MM.1S (cell line): Measurements from ENCODE around the gene CD300E.

Experiments
- DNase-seq: peaks from one replicate; pipeline ENCODE4 v3.0.0-alpha.2; 2015
- H2AFZ ChIP-seq: fragments of 300-600 bp; sonication (generic); 2 replicates; pipeline ENCODE4 v1.6.0; 2016; ENCODE audit warnings: antibody characterized with exemption, low read length
- H3F3A ChIP-seq: fragments of 300-600 bp; sonication (generic); 2 replicates; pipeline ENCODE4 v1.6.1; 2016; ENCODE audit warnings: mild to moderate bottlenecking, antibody characterized with exemption, low read length, moderate library complexity, mixed read lengths; ENCODE audit not compliant: insufficient read depth
- H3K27ac ChIP-seq: fragments of 300-600 bp; sonication (generic); 2 replicates; pipeline ENCODE4 v1.5.1; 2016; ENCODE audit warnings: mild to moderate bottlenecking, low read length
- H3K27me3 ChIP-seq: fragments of 300-600 bp; sonication (generic); replicated peaks from 2 replicates; pipeline ENCODE4 v1.6.0; 2016; ENCODE audit warnings: low read length; ENCODE audit not compliant: insufficient read depth
- H3K36me3 ChIP-seq: fragments of 300-600 bp; sonication (generic); replicated peaks from 2 replicates; pipeline ENCODE4 v1.6.1; 2016; ENCODE audit warnings: mild to moderate bottlenecking, low read length, mixed read lengths; ENCODE audit not compliant: insufficient read depth
- H3K4me1 ChIP-seq: fragments of 300-600 bp; sonication (generic); 2 replicates; pipeline ENCODE4 v1.6.1; 2016; ENCODE audit warnings: low read length, mixed read lengths
- H3K4me2 ChIP-seq: fragments of 300-600 bp; sonication (generic); 2 replicates; pipeline ENCODE4 v1.6.0; 2016; ENCODE audit warnings: low read depth, low read length
- H3K4me3 ChIP-seq: fragments of 300-600 bp; sonication (generic); 2 replicates; pipeline ENCODE4 v1.5.1; 2016; ENCODE audit warnings: low read length, mixed read lengths
- H3K79me2 ChIP-seq: fragments of 300-600 bp; sonication (generic); 2 replicates; pipeline ENCODE4 v1.6.1; 2016; ENCODE audit warnings: mixed run types, low read length, mixed read lengths
- H3K9ac ChIP-seq: fragments of 300-600 bp; sonication (generic); 2 replicates; pipeline ENCODE4 v1.6.1; 2016; ENCODE audit warnings: low read length, mixed read lengths
- H3K9me2 ChIP-seq: fragments of 300-600 bp; sonication (generic); replicated peaks from 2 replicates; pipeline ENCODE4 v1.6.1; 2016; ENCODE audit warnings: mild to moderate bottlenecking, low read length, mixed read lengths; ENCODE audit not compliant: insufficient read depth
- H3K9me3 ChIP-seq: fragments of 300-600 bp; sonication (generic); replicated peaks from 2 replicates; pipeline ENCODE4 v1.6.1; 2016; ENCODE audit warnings: mild to moderate bottlenecking, low read length, mixed read lengths; ENCODE audit not compliant: insufficient read depth
- H4K20me1 ChIP-seq: fragments of 300-600 bp; sonication (generic); 2 replicates; pipeline ENCODE4 v1.6.1; 2016; ENCODE audit warnings: mild to moderate bottlenecking, low read length, moderate library complexity, mixed read lengths; ENCODE audit not compliant: insufficient read depth
- CTCF ChIP-seq: fragments of 300-600 bp; sonication (generic); IDR thresholded peaks from 2 replicates; pipeline ENCODE4 v1.5.1; 2016; ENCODE audit warnings: antibody characterized with exemption, low read length, mixed read lengths
- EZH2 ChIP-seq: fragments of 300-600 bp; sonication (generic); optimal IDR thresholded peaks from 2 replicates; pipeline ENCODE3; 2017; ENCODE audit warnings: low read depth, mild to moderate bottlenecking, antibody characterized with exemption, low read length, mixed read lengths
- EZH2phosphoT487 ChIP-seq: fragments of 300-600 bp; sonication (generic); IDR thresholded peaks from 2 replicates; pipeline ENCODE4 v1.6.1; 2018; ENCODE audit warnings: antibody characterized with exemption, low read length

Gene CD300E

GRCh38 chr17:74563358-74563757 is 60.2 kb downstream of the CD300E start:
- H3K4me2 ChIP-seq, result no peak overlapping the region
- H3K36me3 ChIP-seq, result no peaks in the 10 kb centered on the region
- TF ChIP-seq CTCF, result no peak
- no peak for TF ChIP-seq EZH2phosphoT487
- no peak for TF ChIP-seq EZH2
- H3K9me3 ChIP-seq, result no peaks in the 10 kb centered on the region
- peaks cover 92% of the 10 kb centered on the region for H3K27me3 ChIP-seq
- no peak overlapping the region for H3K4me3 ChIP-seq
- no peaks in the 10 kb centered on the region for H3K79me2 ChIP-seq
- no peaks in the 10 kb centered on the region for H3K4me1 ChIP-seq
- H3K27ac ChIP-seq, result no peak overlapping the region
- DNase-seq, result no peak
- H4K20me1 ChIP-seq, result no peaks in the 10 kb centered on the region
- no peak overlapping the region for H2AFZ ChIP-seq
- no peak overlapping the region for H3K9ac ChIP-seq
- no peaks in the 10 kb centered on the region for H3K9me2 ChIP-seq
- no peaks in the 10 kb centered on the region for H3F3A ChIP-seq

GRCh38 chr17:74561586-74561985 is 62.0 kb downstream of the CD300E start:
- H3K9me3 ChIP-seq, result no peaks in the 10 kb centered on the region
- H3K4me2 ChIP-seq, result no peak overlapping the region
- peaks cover 91% of the 10 kb centered on the region for H3K27me3 ChIP-seq
- DNase-seq, result no peak
- no peaks in the 10 kb centered on the region for H4K20me1 ChIP-seq
- H3K79me2 ChIP-seq, result no peaks in the 10 kb centered on the region
- no peak overlapping the region for H3K4me3 ChIP-seq
- no peak for TF ChIP-seq CTCF
- TF ChIP-seq EZH2, result no peak
- no peak for TF ChIP-seq EZH2phosphoT487
- H2AFZ ChIP-seq, result no peak overlapping the region
- no peak overlapping the region for H3K9ac ChIP-seq
- H3K9me2 ChIP-seq, result no peaks in the 10 kb centered on the region
- H3F3A ChIP-seq, result no peaks in the 10 kb centered on the region
- no peaks in the 10 kb centered on the region for H3K4me1 ChIP-seq
- H3K27ac ChIP-seq, result no peak overlapping the region
- H3K36me3 ChIP-seq, result no peaks in the 10 kb centered on the region
